Measurements from ENCODE around the gene MEG3. TPM values are rescaled to one million over a fixed set of nuclear protein-coding genes. Genes with fewer than 3 reads are reported as not detected.

The MEG3 gene
- total RNA-seq, 1 donor = 1.7 TPM

DNA sequence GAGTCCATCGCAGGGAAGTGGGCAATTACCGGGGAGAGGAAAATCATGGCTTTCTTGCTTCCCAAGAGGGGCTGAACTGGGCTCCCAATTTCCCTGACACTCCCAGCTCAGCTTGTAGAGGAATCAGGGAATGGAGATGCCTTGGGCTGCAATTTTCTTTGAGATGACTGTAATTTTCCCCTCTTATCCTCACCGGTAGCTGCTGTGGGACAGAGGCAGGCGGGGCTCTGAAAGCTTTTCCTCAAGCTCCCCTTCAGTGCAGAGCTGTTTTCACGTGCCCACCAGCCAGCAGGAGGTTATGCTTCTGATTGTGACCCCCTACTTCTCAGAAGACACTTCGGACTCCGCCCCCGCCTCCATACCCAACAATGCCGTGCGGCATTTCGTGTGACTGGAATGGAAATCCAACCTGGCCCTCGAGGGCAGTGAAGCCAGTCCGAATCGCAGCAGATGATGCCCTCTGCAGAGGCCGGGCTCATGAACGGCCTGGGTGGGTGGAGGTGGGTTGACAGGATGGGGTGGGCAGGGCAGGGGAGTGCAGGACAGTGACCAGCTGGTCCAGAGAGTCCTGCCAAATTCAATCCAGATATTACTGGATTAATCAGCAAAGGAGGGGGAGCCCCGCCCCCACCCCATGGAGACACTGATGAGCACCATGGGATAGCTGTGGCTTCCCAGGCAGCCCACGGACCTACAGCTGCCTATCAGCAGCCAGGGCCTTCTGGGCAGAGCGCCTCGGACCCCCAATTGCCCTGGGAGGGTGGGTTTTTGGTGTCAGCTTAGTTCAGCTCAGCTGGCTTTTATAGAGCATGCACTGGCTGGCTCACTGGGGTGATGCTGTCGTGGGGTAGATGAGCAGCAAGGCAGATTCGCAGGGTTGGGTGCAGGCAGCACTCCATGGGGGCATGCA lies 40.0 kb downstream of the MEG3 start:
- no peaks in the 10 kb centered on the region for H3K9me3 ChIP-seq (ENCODE audit: low read depth, low read length)
- no peak overlapping the region for H3K4me3 ChIP-seq (ENCODE audit: low read length)
- no peaks in the 10 kb centered on the region for H3K27me3 ChIP-seq (ENCODE audit: insufficient read depth, low read length)
- H3K4me1 ChIP-seq (ENCODE audit: insufficient read depth, low read length) = no peaks in the 10 kb centered on the region

DNA sequence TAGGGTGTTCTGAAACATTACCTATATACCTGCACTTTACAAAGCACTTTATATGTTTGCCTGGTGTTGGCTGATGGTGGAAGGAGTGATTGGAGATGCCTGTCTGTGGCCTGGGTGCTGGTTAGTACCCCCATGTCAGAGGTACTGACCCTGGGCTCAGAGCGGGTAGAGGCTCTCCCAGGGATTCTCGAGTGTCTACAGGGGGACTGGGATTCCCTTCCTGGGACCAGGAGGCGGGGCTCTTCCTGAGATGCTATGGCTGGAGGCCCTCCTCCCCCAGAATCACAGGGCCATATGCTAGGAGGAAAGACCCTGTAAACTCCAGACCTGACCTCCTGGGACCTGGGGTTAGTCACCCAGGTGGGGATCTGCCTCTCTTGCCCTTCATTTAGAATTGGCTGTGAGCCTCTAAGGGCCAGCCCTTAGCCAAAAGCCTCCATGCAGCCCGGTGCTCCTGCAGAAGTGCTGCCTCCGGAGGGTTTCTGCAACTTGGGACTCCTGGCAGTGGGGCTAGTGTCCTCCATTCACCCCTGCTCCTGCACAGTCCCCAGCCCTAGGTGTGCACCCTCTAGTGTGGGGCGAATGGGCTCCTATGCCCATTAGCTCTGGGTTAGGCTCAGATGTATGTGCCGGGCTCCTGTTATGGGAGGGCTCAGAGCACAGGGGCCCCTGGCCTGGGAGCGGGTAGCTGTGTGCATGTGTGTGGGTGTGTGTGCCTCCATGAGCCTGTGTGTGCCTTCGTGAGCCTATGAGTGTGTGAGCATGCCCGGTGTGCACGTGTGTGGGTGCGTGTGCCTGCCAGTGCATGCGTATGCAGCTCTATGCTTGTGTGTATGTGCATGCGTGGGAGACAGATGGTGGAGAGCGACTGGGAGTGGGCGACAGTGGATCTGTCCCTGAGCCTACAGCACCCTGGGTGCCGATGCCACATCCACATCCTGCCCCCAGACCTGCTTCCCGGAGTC lies 41.0 kb downstream of the MEG3 start:
- no peaks in the 10 kb centered on the region for H3K9me3 ChIP-seq (ENCODE audit: low read depth, low read length)
- no peaks in the 10 kb centered on the region for H3K4me1 ChIP-seq (ENCODE audit: insufficient read depth, low read length)
- H3K4me3 ChIP-seq (ENCODE audit: low read length) = no peak overlapping the region
- no peaks in the 10 kb centered on the region for H3K27me3 ChIP-seq (ENCODE audit: insufficient read depth, low read length)

DNA sequence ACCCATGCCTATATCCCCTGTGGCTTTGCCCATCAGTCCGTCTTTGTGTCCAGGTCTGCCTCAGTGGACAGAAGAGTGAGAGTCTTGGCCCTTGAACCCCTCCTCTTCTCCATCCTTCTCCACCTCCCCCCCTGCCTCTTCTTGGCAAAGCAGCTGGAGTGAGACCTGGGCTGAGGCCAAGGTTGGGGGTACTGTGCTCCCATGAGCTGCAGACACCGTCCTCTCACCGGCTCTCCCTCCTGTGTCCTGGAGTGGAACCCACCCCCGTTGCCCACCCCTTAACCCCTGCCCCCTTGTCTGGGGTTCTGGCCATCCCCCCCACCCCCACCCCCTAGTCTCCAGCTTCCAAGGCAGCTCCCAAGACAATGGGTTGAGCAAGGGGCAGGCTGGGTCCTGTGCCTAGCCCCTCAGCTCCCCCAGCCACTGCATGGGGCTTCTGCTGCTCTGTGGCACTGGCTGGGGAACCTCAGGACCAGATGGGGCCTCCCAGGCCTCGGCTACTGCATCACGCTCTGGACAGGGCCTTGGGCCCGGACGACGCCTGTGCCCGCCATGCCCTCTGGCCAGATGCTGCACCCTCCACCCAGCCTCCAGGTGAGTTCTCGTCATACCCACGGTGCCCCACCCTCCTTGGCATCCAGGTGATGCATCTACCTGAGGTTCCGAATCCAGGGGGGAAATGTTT lies 41.9 kb downstream of the MEG3 start:
- Histone ChIP-seq H3K4me1 (ENCODE audit: insufficient read depth, low read length) (no peaks in the 10 kb centered on the region), H3K27me3 (ENCODE audit: insufficient read depth, low read length) (no peaks in the 10 kb centered on the region), H3K9me3 (ENCODE audit: low read depth, low read length) (no peaks in the 10 kb centered on the region), H3K4me3 (ENCODE audit: low read length) (no peak overlapping the region)

DNA sequence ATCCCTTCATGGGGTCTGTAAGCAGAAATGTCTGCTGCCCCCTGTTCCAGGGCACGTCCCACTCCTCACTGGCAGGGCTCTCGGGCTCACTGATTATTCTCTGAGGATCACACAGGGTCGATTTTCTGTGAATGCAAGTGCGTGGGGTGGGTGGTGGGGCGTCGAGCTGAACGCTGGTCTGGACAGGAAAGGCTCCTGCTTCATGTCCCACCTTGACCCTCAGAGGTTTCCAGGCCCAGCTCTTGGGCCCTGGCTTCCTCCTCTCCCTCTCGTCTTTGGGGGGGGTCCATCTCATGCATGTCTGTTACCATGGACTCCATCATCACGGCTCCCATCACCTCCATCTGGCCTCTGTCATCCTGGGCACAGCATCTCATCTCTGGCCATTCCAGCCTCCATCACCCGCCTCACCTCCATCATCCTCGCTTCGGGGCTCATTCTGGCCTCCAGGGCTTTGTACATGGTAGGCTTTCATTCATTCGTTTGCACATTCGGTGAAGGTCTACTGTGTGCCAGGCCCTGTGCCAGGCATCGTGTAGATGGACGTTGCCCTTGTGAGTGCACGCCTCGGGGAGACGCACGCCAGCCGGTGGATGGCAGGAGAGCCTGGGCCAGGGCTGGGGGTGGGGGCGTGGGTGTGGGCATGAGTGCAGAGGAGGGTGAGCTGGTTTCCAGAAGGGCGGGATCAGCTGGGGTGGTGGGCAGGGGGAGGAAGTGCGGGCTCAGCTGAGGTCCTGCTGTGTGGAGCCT lies 42.9 kb downstream of the MEG3 start:
- H3K4me3 ChIP-seq (ENCODE audit: low read length) = no peak overlapping the region
- H3K27me3 ChIP-seq (ENCODE audit: insufficient read depth, low read length) = no peaks in the 10 kb centered on the region
- H3K9me3 ChIP-seq (ENCODE audit: low read depth, low read length) = no peaks in the 10 kb centered on the region
- no peaks in the 10 kb centered on the region for H3K4me1 ChIP-seq (ENCODE audit: insufficient read depth, low read length)

DNA sequence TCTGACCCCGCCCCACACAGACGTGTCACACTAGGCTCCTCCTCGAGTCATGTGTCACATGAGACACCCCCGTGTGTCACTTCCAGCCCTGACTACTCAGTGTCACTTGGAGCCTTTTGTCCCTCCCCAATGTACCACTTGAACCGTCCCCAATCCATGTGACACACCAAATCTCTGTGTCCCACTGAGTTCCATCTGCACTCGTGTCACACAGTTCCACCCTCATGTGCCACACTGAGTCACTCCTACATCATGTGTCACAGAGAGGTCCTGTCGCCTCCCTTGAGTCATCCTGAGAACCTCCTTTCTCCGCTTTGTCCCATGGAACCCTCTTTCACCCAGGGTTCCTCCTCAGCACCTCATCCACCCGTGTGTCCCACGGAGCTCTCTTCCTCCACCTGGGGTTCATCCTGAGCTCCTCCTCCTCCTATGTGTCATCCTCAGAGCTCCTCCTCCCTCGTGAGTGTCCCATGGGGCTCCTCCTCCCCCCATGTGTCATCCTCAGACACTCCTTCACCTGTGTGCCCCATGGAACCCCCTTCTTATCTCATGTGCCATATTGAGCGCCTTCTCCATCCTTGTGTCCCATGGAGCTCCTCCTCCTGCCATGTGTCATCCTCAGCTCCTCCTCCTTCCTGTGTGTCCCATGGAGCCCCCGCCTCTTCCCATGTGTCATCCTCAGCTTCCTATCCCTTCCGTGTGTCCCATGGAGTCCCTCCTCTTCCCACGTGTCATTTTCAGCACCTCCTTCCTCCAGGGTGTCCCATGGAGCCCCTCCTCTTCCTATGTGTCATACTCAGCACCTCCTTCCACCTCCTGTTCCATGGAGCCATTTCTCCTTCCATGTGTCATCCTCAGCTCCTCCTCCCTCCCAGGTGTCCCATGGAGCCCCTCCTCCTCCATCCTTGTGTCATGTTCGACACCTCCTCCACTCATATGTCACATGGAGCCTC lies 45.6 kb downstream of the MEG3 start:
- no peaks in the 10 kb centered on the region for H3K4me1 ChIP-seq (ENCODE audit: insufficient read depth, low read length)
- H3K9me3 ChIP-seq (ENCODE audit: low read depth, low read length) = no peaks in the 10 kb centered on the region
- no peaks in the 10 kb centered on the region for H3K27me3 ChIP-seq (ENCODE audit: insufficient read depth, low read length)
- H3K4me3 ChIP-seq (ENCODE audit: low read length) = no peak overlapping the region

DNA sequence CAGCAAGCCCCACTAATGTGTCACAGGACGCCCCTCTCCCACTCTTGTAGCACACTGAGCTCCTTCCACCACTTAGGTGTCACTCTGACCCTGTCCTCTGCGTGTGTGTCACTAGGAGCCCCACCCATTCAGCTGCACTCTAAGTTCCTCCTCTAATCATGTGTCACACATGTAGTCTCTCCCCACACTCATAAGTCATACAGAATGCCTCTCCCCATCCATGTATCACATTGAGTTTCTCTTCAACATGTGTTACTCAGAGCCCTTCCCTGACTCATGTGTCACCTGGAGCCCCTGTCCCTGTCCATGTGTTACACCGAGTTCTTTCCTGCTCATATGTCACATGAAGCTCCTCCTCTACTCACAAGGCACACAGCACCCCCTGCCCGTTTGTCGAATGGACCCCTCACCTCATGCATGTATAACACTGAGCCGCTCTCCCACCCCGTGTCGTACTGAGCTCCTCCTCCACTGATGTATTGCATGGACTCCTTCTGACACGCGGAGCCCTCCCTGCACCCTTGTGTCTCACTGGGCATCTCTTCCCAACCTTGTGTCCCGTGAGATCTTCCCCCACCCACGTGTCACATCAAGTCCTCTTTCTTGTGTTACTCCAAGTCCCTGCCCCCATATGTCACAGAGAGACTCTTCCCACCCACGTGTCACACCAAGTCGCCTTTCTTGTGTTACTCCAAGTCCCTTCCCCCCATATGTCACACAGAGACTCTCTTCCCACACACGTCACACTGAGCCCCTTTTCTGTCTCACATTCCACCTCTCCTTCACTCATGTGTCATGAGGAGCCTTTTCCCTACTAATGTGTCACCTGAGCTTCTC lies 46.6 kb downstream of the MEG3 start:
- no peak overlapping the region for H3K4me3 ChIP-seq (ENCODE audit: low read length)
- H3K9me3 ChIP-seq (ENCODE audit: low read depth, low read length) = no peaks in the 10 kb centered on the region
- H3K4me1 ChIP-seq (ENCODE audit: insufficient read depth, low read length) = no peaks in the 10 kb centered on the region
- H3K27me3 ChIP-seq (ENCODE audit: insufficient read depth, low read length) = no peaks in the 10 kb centered on the region

DNA sequence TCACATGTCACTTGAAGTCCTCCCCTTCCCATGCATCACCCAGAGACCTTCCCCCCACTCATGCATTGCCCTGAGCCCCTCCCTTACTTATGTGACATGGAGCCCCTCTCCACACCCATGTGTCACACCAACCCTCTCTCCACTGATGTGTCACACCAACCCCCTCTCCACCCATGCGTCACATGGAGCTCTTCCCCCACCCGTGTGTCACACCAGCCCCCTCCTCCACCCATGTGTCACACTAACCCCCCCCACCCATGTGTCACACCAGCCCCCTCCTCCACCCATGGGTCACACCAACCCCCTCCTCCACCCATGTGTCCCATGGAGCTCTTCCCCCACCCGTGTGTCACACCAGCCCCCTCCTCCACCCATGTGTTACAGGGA lies 47.2 kb downstream of the MEG3 start:
- no peaks in the 10 kb centered on the region for H3K27me3 ChIP-seq (ENCODE audit: insufficient read depth, low read length)
- H3K4me1 ChIP-seq (ENCODE audit: insufficient read depth, low read length) = no peaks in the 10 kb centered on the region
- H3K4me3 ChIP-seq (ENCODE audit: low read length) = no peak overlapping the region
- no peaks in the 10 kb centered on the region for H3K9me3 ChIP-seq (ENCODE audit: low read depth, low read length)

DNA sequence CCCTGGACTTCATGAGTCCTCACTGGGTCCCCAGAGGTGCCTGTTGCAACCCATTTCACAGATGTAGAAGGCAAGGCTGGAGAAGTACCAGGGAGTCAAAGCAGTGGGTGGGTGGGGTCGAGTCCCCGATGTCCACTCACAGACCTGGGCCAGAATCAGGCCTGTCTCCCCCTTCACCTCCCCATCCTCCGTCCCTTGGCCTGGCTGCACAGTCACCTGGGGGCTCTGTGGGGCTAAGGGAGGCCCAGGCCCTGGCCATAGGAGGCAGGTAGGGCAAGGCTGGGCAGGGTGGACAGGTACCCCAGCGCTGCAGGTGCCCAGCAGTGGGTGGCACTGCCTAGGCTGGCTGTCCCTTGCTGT lies 48.1 kb downstream of the MEG3 start:
- no peaks in the 10 kb centered on the region for H3K27me3 ChIP-seq (ENCODE audit: insufficient read depth, low read length)
- H3K4me1 ChIP-seq (ENCODE audit: insufficient read depth, low read length) = no peaks in the 10 kb centered on the region
- no peaks in the 10 kb centered on the region for H3K9me3 ChIP-seq (ENCODE audit: low read depth, low read length)
- H3K4me3 ChIP-seq (ENCODE audit: low read length) = no peak overlapping the region

DNA sequence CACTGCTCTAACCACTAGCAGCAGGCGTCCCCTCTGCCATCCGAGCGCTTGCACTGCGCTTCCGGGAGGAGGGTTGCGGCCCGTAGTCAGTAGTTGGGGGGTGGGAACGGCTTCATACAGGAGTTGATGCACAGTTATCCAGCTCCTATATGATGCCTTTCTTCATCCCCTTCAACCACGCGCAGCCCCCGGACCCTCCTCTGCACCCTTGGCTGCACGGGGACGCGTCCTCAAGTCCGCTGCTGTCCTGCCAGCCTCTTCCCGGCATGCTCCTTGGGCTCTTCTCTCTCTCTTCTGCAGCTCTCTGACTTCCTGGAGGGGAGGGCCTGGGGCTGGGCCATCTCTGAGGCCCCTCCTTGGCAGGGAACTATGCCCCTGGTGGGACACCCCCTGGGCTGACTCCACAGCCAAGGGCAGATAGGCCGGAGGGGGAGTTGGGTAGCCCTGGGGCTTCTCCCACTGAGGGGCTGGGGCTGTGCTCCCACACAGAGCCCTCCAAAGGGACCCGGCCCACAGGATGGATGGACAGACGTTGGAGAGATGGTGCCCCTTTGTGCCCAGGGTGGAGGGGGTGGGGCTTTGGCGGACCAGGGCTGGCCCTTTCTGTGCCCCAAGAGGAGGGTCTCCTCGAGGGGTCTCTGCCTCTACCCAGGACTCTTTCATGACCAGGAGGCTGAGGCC lies 48.6 kb downstream of the MEG3 start:
- no peaks in the 10 kb centered on the region for H3K4me1 ChIP-seq (ENCODE audit: insufficient read depth, low read length)

DNA sequence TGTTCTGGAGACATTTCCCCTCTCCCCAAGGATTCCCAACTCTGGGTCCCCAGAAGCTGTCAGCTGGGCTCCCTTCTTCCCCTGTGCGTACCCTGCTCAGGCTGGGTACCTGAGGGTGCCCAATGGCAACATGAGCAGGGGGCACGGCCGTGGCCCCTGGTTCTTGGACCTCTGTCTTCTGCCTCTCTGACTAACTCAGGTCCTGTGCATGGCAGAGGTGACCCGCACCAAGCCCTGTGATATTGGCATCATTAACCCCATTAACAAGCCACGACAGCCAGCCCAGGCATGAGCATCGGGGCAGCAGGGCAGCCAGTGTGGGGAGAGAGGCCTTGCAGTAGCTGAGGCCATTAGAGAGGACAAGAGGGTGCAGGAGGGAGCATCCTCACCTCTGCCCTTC lies 49.2 kb downstream of the MEG3 start:
- no peaks in the 10 kb centered on the region for H3K27me3 ChIP-seq (ENCODE audit: insufficient read depth, low read length)
- no peaks in the 10 kb centered on the region for H3K4me1 ChIP-seq (ENCODE audit: insufficient read depth, low read length)

More for the DNA sequence above, 48.6 kb downstream of the MEG3 start:
- H3K27me3 ChIP-seq (ENCODE audit: insufficient read depth, low read length) = no peaks in the 10 kb centered on the region
- H3K9me3 ChIP-seq (ENCODE audit: low read depth, low read length) = no peaks in the 10 kb centered on the region
- no peak overlapping the region for H3K4me3 ChIP-seq (ENCODE audit: low read length)

DNA sequence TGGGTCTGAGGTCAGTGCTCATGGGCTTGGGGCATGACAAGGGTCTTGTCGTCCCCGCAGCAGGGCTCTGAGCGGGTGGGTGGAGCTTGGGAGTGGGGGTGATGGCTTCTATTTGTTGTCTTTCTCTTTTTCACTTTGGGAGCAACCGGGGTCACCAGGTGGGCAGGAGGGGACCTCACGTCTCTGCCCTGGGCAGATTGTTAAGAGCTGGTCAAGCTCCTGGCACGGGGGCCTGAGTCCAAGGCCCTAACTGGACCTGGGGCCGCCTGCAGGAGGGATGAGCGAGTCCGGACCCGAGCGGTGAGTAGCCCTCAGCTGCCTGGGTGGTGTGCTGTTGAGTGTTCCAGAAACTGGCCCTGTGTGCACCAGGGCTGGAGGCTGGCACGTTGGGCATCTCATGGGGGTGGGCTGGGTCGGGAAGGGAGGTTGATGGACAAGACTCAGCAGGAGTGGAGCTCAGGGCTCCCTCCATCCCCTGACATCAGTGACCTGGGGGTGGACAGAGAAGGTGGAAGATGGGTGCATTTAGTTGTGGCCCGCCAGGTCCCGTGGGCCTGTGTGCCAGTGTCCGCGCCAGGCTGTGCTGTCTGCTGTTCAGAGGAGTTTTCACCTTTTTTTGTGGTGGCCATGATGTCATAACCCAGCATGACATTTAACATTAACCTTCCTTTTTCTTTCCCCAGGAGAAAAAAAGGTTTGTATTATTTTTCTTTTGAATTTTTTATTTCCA lies 50.1 kb downstream of the MEG3 start:
- Histone ChIP-seq H3K4me3 (ENCODE audit: low read length) (no peak overlapping the region), H3K9me3 (ENCODE audit: low read depth, low read length) (no peaks in the 10 kb centered on the region), H3K4me1 (ENCODE audit: insufficient read depth, low read length) (no peaks in the 10 kb centered on the region), H3K27me3 (ENCODE audit: insufficient read depth, low read length) (no peaks in the 10 kb centered on the region)

More for the DNA sequence above, 49.2 kb downstream of the MEG3 start:
- Histone ChIP-seq H3K4me3 (ENCODE audit: low read length) (no peak overlapping the region), H3K9me3 (ENCODE audit: low read depth, low read length) (no peaks in the 10 kb centered on the region)
